Measurements from ENCODE around the gene GGT7.

Gene GGT7

GRCh38 chr20:34873583-34874093 lies 982 bp upstream of the GGT7 start:
- H3K27ac Mint-ChIP-seq = peak overlapping the region; percentile 73
- no peaks in the 10 kb centered on the region for H3K9me3 Mint-ChIP-seq (ENCODE audit: low read depth)
- H3K4me1 Mint-ChIP-seq (ENCODE audit: low read depth) = peaks cover 66% of the 10 kb centered on the region
- peak overlapping the region; percentile 88 for H3K4me3 Mint-ChIP-seq
- no peaks in the 10 kb centered on the region for H3K36me3 Mint-ChIP-seq
- no peaks in the 10 kb centered on the region for H3K27me3 Mint-ChIP-seq

DNA sequence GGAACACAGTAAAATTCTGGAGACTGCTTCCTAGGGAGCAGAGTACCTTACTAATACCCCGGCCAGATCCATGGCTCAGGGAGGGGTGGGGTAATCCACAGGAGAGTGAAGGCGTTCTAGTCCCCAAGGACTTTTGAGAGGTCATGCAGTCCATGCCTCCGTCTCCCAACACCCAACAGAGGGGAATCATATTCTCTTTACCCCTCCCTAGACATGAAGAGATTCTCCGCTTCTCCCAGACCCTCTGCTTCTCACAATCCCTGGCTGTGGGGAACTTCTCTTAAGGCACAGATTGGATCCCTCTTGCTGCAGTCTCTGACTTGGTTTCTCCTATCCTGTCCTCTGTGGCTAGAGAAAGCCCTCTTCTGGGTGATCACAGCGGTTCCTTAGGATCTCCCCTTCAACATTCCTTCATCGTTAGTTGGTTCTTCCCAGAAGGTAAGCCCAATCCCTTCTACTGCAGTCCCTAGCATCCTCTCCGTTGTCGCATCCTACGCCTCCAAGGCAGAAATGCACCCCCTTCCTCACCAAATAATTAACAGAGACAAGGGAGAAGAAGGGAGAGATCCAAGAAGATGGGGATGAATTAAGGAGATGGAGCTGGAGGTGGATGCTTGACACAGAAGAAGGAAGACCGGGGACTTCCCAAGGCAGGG lies 562 bp downstream of the GGT7 start:
- H3K4me1 Mint-ChIP-seq (ENCODE audit: low read depth) = peaks cover 59% of the 10 kb centered on the region
- no peaks in the 10 kb centered on the region for H3K9me3 Mint-ChIP-seq (ENCODE audit: low read depth)
- peak overlapping the region; percentile 80 for H3K27ac Mint-ChIP-seq
- H3K4me3 Mint-ChIP-seq = peak overlapping the region; percentile 91
- H3K27me3 Mint-ChIP-seq = no peaks in the 10 kb centered on the region
- H3K36me3 Mint-ChIP-seq = no peaks in the 10 kb centered on the region

- peaks cover 54% of the 10 kb centered on the region for H3K4me1 Mint-ChIP-seq (ENCODE audit: low read depth)
- no peaks in the 10 kb centered on the region for H3K9me3 Mint-ChIP-seq (ENCODE audit: low read depth)
- peak overlapping the region; percentile 80 for H3K27ac Mint-ChIP-seq
- H3K27me3 Mint-ChIP-seq = no peaks in the 10 kb centered on the region
- H3K4me3 Mint-ChIP-seq = peak overlapping the region; percentile 91
- peaks cover 2% of the 10 kb centered on the region for H3K36me3 Mint-ChIP-seq
These were observed 1.2 kb downstream of the GGT7 start for GRCh38 chr20:34871320-34871926.

DNA sequence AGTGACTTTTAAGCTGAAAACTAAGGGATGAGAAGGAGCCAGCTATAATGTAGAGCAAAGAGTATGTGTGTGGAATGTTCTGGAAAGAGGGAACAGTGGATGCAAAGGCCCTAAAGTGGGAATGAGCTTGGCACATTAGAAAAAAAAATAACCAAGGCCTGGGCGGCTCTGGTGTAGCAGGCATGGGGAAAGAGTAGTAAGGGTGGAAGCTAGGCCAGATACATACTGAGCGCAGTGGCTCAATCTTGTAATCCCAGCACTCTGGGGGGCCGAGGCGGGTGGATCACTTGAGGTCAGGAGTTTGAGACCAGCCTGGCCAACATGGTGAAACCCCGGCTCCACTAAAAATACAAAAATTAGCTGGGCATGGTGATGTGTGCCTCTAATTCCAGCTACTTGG lies 8.4 kb downstream of the GGT7 start:
- Mint-ChIP-seq H3K27ac (no peak overlapping the region), H3K36me3 (peaks cover 4% of the 10 kb centered on the region), H3K27me3 (no peaks in the 10 kb centered on the region), H3K4me3 (no peak overlapping the region), H3K4me1 (ENCODE audit: low read depth) (peaks cover 1% of the 10 kb centered on the region), H3K9me3 (ENCODE audit: low read depth) (no peaks in the 10 kb centered on the region)

DNA sequence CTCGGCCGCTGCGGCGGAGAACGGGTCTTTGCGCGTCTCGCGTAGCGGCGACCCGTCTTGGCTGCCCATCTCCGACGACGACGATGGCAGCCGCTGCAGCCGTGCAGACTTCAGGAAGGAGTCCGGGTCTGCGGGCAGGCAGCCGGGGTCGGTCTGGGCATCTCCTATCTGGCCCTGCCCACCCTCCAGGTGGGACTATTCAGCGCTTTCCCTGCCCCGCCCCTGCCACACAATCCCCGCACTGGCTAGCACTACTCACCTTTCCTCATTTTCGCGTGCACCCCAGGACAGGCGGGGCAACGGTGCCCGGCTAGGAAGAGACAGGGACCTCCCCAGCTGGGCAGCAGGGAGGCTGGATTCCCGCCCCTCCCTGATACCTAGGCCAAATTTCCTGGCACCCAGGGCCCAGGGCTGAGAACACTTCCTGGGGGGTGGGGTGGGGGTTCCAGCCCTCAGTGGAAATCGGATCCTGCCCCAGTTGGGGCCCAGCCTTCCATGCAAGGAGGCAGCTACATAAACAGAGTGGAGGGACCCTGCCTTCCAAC lies 9.2 kb downstream of the GGT7 start:
- no peak overlapping the region for H3K27ac Mint-ChIP-seq
- no peaks in the 10 kb centered on the region for H3K9me3 Mint-ChIP-seq (ENCODE audit: low read depth)
- H3K27me3 Mint-ChIP-seq = no peaks in the 10 kb centered on the region
- peaks cover 1% of the 10 kb centered on the region for H3K4me1 Mint-ChIP-seq (ENCODE audit: low read depth)
- H3K4me3 Mint-ChIP-seq = no peak overlapping the region
- H3K36me3 Mint-ChIP-seq = peaks cover 4% of the 10 kb centered on the region

- H3K36me3 Mint-ChIP-seq = peaks cover 4% of the 10 kb centered on the region
- H3K27ac Mint-ChIP-seq = no peak overlapping the region
- no peaks in the 10 kb centered on the region for H3K27me3 Mint-ChIP-seq
- no peaks in the 10 kb centered on the region for H3K9me3 Mint-ChIP-seq (ENCODE audit: low read depth)
- no peak overlapping the region for H3K4me3 Mint-ChIP-seq
- H3K4me1 Mint-ChIP-seq (ENCODE audit: low read depth) = peaks cover 1% of the 10 kb centered on the region
These were observed 9.9 kb downstream of the GGT7 start for GRCh38 chr20:34862724-34863123.

DNA sequence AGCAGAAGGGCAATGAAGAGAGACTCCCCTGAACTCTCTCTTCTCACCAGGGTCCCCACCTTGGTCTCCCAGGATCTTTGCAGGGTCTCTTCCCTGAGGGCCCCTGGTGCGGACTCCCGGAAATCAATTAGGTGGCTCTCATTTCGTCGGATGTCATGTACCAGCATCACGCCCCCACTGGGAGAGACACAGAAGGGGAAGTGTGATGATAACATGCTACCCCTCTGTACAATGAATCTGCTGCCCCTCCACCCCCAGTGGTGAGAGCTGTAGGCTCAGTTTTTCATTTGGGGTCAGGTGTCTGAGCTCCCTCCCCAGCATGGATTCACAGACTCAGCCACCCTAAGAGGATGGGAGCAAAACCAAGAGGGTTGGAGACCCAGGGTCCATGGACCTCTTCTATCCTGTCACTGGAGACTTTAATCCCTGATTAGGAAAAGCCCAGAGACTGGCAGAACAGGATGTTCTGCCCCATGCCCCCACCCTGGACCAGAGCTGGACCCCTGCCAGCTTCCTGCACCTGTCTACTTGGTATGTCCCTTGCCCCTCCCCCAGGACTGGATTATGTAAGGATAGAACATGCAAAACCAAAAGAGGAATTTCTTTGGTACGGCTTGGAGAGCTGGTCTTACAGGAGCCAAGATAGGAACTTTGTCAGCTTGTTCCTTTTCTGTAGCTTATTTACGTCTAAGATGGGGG lies 11.1 kb downstream of the GGT7 start:
- no peak overlapping the region for H3K27ac Mint-ChIP-seq
- H3K27me3 Mint-ChIP-seq = no peaks in the 10 kb centered on the region
- H3K4me3 Mint-ChIP-seq = no peak overlapping the region
- no peaks in the 10 kb centered on the region for H3K9me3 Mint-ChIP-seq (ENCODE audit: low read depth)
- H3K4me1 Mint-ChIP-seq (ENCODE audit: low read depth) = peaks cover 1% of the 10 kb centered on the region
- H3K36me3 Mint-ChIP-seq = peaks cover 2% of the 10 kb centered on the region

- H3K27ac Mint-ChIP-seq = no peak overlapping the region
- H3K4me1 Mint-ChIP-seq (ENCODE audit: low read depth) = peaks cover 1% of the 10 kb centered on the region
- no peaks in the 10 kb centered on the region for H3K9me3 Mint-ChIP-seq (ENCODE audit: low read depth)
- H3K36me3 Mint-ChIP-seq = peaks cover 5% of the 10 kb centered on the region
- H3K27me3 Mint-ChIP-seq = no peaks in the 10 kb centered on the region
- no peak overlapping the region for H3K4me3 Mint-ChIP-seq
These were observed 12.7 kb downstream of the GGT7 start for GRCh38 chr20:34859826-34860545.

DNA sequence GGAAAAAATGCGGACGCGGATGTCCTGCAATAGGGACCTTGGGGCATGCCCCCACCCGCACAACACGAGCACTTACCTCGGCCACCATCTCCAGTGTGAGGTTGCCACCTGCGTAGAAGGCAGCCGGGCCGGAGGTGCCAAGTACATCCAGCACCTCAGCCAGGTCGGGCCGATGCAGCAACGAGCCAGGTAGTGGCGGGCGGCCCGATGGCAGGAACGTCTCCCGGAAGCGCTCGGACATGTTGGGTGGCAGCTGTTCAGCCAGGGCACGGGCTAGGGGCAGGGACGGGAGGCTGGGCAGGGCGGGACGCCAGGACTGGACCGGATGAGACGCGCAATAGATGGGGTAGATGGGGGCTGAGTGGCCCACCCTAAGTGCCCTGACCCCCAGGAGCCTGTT lies 13.3 kb downstream of the GGT7 start:
- H3K9me3 Mint-ChIP-seq (ENCODE audit: low read depth) = no peaks in the 10 kb centered on the region

DNA sequence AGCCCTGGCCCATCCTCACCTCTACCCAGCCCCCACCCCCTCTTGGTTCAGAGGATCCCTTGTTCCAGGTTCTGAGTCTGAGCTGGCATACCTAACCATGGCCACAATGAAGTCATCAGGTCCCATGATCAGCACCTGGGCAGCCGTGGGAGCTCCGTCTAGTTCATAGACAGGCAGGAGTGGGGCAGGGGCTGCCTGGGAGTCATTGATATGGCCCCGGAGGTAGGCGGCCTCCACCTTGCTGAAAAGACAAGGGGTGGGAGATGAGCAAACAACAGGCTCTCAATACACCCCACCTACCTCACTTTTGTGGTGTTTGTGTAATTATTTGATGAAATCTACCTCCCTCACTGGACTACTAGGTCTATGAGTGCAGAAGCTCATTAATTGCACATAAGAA lies 20.4 kb downstream of the GGT7 start:
- Mint-ChIP-seq H3K9me3 (ENCODE audit: low read depth) (no peaks in the 10 kb centered on the region), H3K27me3 (no peaks in the 10 kb centered on the region), H3K4me1 (ENCODE audit: low read depth) (no peaks in the 10 kb centered on the region), H3K4me3 (no peak overlapping the region), H3K27ac (no peak overlapping the region), H3K36me3 (peaks cover 3% of the 10 kb centered on the region)

More for the DNA sequence above, 13.3 kb downstream of the GGT7 start:
- H3K27ac Mint-ChIP-seq = no peak overlapping the region
- peaks cover 1% of the 10 kb centered on the region for H3K4me1 Mint-ChIP-seq (ENCODE audit: low read depth)
- no peaks in the 10 kb centered on the region for H3K27me3 Mint-ChIP-seq
- H3K4me3 Mint-ChIP-seq = no peak overlapping the region
- peaks cover 5% of the 10 kb centered on the region for H3K36me3 Mint-ChIP-seq

- Mint-ChIP-seq H3K4me1 (ENCODE audit: low read depth) (no peaks in the 10 kb centered on the region), H3K27me3 (no peaks in the 10 kb centered on the region), H3K9me3 (ENCODE audit: low read depth) (no peaks in the 10 kb centered on the region), H3K27ac (no peak overlapping the region), H3K4me3 (no peak overlapping the region), H3K36me3 (peaks cover 3% of the 10 kb centered on the region)
These were observed 21.7 kb downstream of the GGT7 start for GRCh38 chr20:34850969-34851368.

GRCh38 chr20:34849778-34850177 lies 22.9 kb downstream of the GGT7 start:
- H3K27me3 Mint-ChIP-seq = no peaks in the 10 kb centered on the region
- no peak overlapping the region for H3K4me3 Mint-ChIP-seq
- H3K4me1 Mint-ChIP-seq (ENCODE audit: low read depth) = no peaks in the 10 kb centered on the region
- H3K27ac Mint-ChIP-seq = no peak overlapping the region
- no peaks in the 10 kb centered on the region for H3K36me3 Mint-ChIP-seq
- no peaks in the 10 kb centered on the region for H3K9me3 Mint-ChIP-seq (ENCODE audit: low read depth)

DNA sequence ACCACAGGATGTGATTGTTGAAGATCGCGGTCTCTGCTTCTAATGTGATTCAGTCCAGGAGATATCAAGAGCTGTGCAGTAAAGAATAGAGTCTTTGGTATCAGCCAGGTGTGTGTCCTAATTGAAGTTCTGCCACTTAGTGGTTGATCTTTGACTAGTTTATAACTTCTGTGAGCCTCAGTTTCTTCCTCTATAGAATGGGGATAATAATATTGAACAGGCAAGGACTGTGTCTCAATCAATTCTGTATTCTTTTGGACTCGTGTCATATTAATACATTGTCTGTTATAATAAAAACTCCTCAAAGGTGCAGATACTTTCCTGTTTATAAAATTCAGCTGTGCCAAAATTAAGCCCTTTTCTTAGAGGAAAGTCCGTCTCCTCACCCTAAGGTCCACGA lies 24.1 kb downstream of the GGT7 start:
- H3K27me3 Mint-ChIP-seq = no peaks in the 10 kb centered on the region
- H3K9me3 Mint-ChIP-seq (ENCODE audit: low read depth) = no peaks in the 10 kb centered on the region
- H3K36me3 Mint-ChIP-seq = no peaks in the 10 kb centered on the region
- H3K4me1 Mint-ChIP-seq (ENCODE audit: low read depth) = no peaks in the 10 kb centered on the region
- H3K4me3 Mint-ChIP-seq = no peak overlapping the region
- H3K27ac Mint-ChIP-seq = no peak overlapping the region

- Mint-ChIP-seq H3K27me3 (no peaks in the 10 kb centered on the region), H3K36me3 (no peaks in the 10 kb centered on the region), H3K9me3 (ENCODE audit: low read depth) (no peaks in the 10 kb centered on the region), H3K27ac (no peak overlapping the region), H3K4me3 (no peak overlapping the region), H3K4me1 (ENCODE audit: low read depth) (no peaks in the 10 kb centered on the region)
These were observed 29.2 kb downstream of the GGT7 start for GRCh38 chr20:34843421-34843820.

- Mint-ChIP-seq H3K4me1 (ENCODE audit: low read depth) (no peaks in the 10 kb centered on the region), H3K9me3 (ENCODE audit: low read depth) (no peaks in the 10 kb centered on the region), H3K36me3 (no peaks in the 10 kb centered on the region), H3K27ac (no peak overlapping the region), H3K27me3 (peaks cover 1% of the 10 kb centered on the region), H3K4me3 (no peak overlapping the region)
These were observed 30.5 kb downstream of the GGT7 start for GRCh38 chr20:34842143-34842542.

All from activated naive CD8-positive, alpha-beta T cell (primary cell).